PFSK-1 (cell line): ENCODE measurements around the gene ENPP1.

ENCODE experiments used
- FOXP2 ChIP-seq: optimal IDR thresholded peaks from 2 replicates; pipeline ENCODE3; 2011; ENCODE audit warnings: borderline replicate concordance, control low read depth, inconsistent platforms; ENCODE audit not compliant: insufficient read depth; ENCODE audit errors: extremely low read length, extremely low read depth
- POLR2AphosphoS5 ChIP-seq: IDR thresholded peaks from 2 replicates; pipeline ENCODE4 v1.6.1; 2012; ENCODE audit warnings: low read depth, mild to moderate bottlenecking, control low read depth, low read length, moderate library complexity
- SIN3A ChIP-seq: IDR thresholded peaks from 2 replicates; pipeline ENCODE4 v1.6.1; 2012; ENCODE audit warnings: mild to moderate bottlenecking, low read length, moderate library complexity, borderline replicate concordance; ENCODE audit not compliant: insufficient read depth
- TAF1 ChIP-seq: IDR thresholded peaks from 2 replicates; pipeline ENCODE4 v1.6.1; 2012; ENCODE audit warnings: low read length, control low read depth, borderline replicate concordance; ENCODE audit not compliant: insufficient read depth
- TF ChIP-seq, protein P1 (sequence below), 2 experiments: IDR thresholded peaks; 2 replicates each; pipeline versions ENCODE4 v1.6.1 to v1.8.0; 2011 to 2012; ENCODE audit warnings: low read depth in 2 of 2, low read length in 2 of 2, control low read depth in 1 of 2, inconsistent platforms in 1 of 2, mild to moderate bottlenecking in 1 of 2, moderate library complexity in 1 of 2; ENCODE audit not compliant: insufficient read depth in 1 of 2

DNA sequence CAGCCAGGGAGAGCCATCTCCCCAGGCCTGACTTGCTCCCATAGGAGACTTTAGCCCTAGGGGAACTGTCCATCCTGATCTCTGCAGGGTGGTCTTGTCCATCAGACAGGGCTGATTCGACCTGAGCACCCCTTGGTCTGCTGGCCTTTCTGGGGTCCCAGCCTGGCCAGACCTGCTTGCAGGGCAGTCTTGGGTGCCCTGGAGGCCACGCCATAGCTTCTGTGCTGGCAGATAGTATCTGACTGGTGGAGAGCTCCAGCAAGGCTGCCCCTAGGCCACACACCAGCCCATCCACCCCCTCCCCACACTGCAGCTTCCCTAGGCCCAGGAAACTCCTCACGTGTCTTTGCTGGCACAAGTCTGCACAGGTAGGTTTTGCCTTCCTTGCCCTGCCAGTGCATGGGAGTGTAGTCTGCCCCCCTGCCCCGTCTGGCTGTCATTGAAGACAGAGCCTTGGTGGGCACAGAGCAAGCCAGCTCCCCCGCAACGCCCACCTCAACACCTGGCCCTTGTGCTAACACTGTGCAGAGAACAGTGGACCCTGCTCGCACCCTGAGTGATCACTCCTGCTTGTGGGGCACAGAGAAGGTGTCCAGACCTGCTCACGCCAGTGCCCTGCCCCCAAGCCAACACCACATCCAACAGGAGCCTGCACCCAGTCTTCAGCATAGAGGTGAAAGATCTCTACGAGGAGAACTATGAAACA is 111.0 kb downstream of the ENPP1 start:
- TF ChIP-seq TAF1 = no peak
- no peak for TF ChIP-seq POLR2AphosphoS5
- TF ChIP-seq, protein P1, sequence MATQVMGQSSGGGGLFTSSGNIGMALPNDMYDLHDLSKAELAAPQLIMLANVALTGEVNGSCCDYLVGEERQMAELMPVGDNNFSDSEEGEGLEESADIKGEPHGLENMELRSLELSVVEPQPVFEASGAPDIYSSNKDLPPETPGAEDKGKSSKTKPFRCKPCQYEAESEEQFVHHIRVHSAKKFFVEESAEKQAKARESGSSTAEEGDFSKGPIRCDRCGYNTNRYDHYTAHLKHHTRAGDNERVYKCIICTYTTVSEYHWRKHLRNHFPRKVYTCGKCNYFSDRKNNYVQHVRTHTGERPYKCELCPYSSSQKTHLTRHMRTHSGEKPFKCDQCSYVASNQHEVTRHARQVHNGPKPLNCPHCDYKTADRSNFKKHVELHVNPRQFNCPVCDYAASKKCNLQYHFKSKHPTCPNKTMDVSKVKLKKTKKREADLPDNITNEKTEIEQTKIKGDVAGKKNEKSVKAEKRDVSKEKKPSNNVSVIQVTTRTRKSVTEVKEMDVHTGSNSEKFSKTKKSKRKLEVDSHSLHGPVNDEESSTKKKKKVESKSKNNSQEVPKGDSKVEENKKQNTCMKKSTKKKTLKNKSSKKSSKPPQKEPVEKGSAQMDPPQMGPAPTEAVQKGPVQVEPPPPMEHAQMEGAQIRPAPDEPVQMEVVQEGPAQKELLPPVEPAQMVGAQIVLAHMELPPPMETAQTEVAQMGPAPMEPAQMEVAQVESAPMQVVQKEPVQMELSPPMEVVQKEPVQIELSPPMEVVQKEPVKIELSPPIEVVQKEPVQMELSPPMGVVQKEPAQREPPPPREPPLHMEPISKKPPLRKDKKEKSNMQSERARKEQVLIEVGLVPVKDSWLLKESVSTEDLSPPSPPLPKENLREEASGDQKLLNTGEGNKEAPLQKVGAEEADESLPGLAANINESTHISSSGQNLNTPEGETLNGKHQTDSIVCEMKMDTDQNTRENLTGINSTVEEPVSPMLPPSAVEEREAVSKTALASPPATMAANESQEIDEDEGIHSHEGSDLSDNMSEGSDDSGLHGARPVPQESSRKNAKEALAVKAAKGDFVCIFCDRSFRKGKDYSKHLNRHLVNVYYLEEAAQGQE (IDR thresholded peaks at IDR 0.05; ENCODE audit: insufficient read depth in 1 of 2, low read depth in 2 of 2, low read length in 2 of 2) = no peak
- no peak for TF ChIP-seq SIN3A
- TF ChIP-seq FOXP2 = no peak
